ENCODE results near the gene WDR48.

DNA sequence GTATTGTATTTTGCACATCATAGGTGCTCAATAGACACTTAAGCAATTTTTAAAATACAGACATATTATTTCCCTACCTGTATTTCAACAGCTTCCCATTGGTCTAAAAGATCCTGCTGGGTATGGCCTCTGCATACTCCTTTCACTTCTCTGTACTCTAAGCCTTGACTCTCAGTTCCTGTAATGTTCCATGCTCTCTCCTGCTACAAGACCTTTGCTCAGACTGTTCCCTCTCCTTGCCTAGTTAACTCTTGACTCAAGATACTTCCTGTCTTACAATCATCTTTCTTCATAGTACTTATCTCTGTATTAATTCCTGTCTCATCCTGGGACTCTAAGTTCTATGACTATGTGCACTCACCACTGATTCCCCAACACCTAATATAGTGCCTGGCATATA lies 1.8 kb upstream of the WDR48 start:
- TF ChIP-seq POLR2AphosphoS5 (IDR thresholded peaks at IDR 0.05) (no peak), EP300 (conservative IDR thresholded peaks at IDR 0.05; ENCODE audit: poor library complexity, severe bottlenecking) (no peak), TAF1 (IDR thresholded peaks at IDR 0.05; ENCODE audit: low read depth) (no peak)

Data from neural cell (in vitro differentiated cells).